ENCODE measurements around the gene LGR6.
"Not testable (repeated sequence)": the region's sequence is repeated elsewhere in the genome, so short reads cannot be mapped to it uniquely, and the experiment has no call there.

Gene LGR6

DNA sequence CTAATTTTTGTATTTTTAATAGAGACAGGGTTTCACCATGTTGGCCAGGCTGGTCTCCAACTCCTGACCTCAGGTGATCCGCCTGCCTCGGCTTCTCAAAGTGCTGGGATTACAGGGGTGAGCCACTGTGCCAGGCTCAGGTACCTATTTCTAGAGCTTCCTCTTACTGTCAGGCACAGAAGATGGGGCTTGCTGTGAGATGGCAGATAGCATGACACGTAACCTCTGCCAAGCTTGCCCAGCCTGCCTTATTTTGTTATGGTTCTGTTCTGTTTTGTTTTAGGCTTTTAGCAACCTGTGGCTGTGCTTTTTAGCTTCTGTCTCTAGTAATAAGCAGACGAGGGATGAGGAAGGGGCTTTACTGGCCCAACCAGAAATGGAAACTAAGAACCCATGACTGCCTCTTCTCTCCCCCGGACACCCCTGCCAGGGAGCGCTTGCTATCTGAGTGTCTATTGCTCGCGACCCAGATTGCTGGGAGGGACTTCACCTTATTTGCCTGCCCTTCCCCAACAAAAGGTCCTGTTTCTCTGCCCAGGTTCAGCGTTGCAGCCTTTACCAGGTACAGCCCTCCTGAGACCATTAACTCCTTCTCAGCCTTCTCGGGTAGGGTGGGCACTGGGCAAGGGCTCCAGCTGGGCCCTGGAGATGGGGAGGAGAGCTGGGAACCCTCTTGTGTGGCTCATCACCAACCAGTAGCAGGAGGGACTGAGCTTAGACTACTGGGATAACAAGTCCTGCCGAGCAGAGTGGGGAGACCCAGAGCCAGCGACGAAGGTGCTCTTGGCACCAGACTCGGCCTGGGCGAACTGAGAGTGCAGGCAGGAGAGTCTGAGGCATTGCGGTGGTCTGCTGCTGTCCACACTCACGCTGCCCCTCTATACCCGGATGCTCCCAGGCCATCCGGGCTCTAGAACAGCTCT lies 13.5 kb upstream of the LGR6 start:
- no peak for DNase-seq (ENCODE audit: low read depth in 2 of 2)
- no peak overlapping the region for H3K4me3 ChIP-seq (replicated peaks in 1 of 2; ENCODE audit: low read depth in 2 of 2, low read length in 2 of 2)
- TF ChIP-seq CTCF (IDR thresholded peaks at IDR 0.05; ENCODE audit: low read depth, low read length) = no peak

GRCh38 chr1:202180751-202181139 lies 12.9 kb upstream of the LGR6 start:
- not testable (repeated sequence) for DNase-seq (ENCODE audit: low read depth in 2 of 2); H3K4me3 ChIP-seq (replicated peaks in 1 of 2; ENCODE audit: low read depth in 2 of 2, low read length in 2 of 2)

GRCh38 chr1:202181586-202181985 lies 12.0 kb upstream of the LGR6 start:
- no peak for TF ChIP-seq CTCF (IDR thresholded peaks at IDR 0.05; ENCODE audit: low read depth, low read length)

DNA sequence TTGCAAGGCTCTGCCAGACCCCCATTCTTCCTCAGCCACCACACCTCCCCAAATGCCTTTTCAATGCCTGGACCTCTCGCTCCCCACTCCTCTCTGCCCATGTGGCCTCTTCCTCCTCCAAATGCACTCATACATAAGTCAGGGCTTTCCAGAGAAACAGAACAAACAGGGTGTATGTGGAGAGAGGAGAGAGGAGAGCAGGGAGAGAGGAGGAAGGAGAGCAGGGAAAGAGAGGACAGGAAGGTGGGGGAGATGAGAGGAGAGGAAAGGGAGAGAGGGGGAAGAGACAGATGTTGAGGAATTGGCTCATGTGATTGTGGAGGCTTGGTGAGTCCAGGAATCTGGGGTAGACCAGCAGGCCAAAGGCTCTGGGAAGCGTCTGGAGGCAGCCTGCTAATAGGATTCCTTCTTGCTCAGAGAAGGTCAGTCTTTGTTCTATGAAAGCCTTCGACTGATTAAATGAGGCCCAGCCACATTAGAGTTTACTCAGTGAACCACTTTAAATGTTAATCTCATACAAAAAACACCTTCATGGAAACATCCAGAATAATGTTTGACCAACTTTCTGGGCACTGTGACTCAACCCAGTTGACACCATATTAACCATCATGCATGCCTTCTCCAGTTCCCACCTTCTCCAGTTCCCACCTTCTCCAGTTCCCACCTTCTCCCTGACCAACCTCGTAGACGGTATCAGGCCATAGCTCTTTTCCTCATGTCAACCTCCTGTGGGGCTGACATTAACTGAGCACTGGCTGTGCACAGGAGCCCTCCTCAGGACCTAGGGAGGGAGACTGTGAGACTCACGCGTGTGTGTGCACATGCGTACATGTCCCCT lies 11.3 kb upstream of the LGR6 start:
- DNase-seq (ENCODE audit: low read depth in 2 of 2) = no peak
- no peak for TF ChIP-seq CTCF (IDR thresholded peaks at IDR 0.05; ENCODE audit: low read depth, low read length)
- no peak overlapping the region for H3K4me3 ChIP-seq (replicated peaks in 1 of 2; ENCODE audit: low read depth in 2 of 2, low read length in 2 of 2)

More at GRCh38 chr1:202181586-202181985, 12.0 kb upstream of the LGR6 start:
- H3K4me3 ChIP-seq (replicated peaks in 1 of 2; ENCODE audit: low read depth in 2 of 2, low read length in 2 of 2) = no peak overlapping the region
- no peak for DNase-seq (ENCODE audit: low read depth in 2 of 2)

- peak; percentile 91 for TF ChIP-seq CTCF (IDR thresholded peaks at IDR 0.05; ENCODE audit: low read depth, low read length)
- peak; percentile 85 to 89 for DNase-seq (ENCODE audit: low read depth in 2 of 2)
- H3K4me3 ChIP-seq (replicated peaks in 1 of 2; ENCODE audit: low read depth in 2 of 2, low read length in 2 of 2) = no peak overlapping the region
Measured at GRCh38 chr1:202184750-202185460, 8.7 kb upstream of the LGR6 start.

- H3K4me3 ChIP-seq (replicated peaks in 1 of 2; ENCODE audit: low read depth in 2 of 2, low read length in 2 of 2) = no peak overlapping the region
- no peak for TF ChIP-seq CTCF (IDR thresholded peaks at IDR 0.05; ENCODE audit: low read depth, low read length)
- no peak for DNase-seq (ENCODE audit: low read depth in 2 of 2)
Measured at GRCh38 chr1:202186327-202186726, 7.3 kb upstream of the LGR6 start.
